ENCODE measurements around the gene CTBP2.

DNA sequence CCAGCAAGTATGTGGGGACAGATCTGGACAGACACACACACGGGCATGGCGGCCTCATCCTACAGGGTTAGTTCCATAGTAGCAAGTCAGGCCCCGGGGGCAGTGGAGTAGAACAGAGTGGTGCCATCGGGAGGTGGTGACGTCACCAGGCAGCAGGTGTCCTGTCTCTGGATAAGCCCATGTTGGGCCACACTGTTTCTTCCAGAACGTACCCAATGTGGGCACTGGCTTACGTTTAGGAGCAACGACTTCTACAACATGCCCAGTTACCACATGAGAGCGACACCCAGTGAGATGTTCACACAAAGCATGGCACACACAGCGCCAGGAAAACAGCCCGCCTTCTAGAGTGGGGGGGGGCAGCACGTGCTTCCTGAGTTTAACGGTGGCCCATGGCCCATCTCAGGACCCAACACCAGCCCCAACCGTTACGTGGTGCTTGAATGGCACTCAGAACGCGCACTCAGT, 67.8 kb downstream of the CTBP2 start:
- TF ChIP-seq, protein P1, sequence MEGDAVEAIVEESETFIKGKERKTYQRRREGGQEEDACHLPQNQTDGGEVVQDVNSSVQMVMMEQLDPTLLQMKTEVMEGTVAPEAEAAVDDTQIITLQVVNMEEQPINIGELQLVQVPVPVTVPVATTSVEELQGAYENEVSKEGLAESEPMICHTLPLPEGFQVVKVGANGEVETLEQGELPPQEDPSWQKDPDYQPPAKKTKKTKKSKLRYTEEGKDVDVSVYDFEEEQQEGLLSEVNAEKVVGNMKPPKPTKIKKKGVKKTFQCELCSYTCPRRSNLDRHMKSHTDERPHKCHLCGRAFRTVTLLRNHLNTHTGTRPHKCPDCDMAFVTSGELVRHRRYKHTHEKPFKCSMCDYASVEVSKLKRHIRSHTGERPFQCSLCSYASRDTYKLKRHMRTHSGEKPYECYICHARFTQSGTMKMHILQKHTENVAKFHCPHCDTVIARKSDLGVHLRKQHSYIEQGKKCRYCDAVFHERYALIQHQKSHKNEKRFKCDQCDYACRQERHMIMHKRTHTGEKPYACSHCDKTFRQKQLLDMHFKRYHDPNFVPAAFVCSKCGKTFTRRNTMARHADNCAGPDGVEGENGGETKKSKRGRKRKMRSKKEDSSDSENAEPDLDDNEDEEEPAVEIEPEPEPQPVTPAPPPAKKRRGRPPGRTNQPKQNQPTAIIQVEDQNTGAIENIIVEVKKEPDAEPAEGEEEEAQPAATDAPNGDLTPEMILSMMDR (IDR thresholded peaks at IDR 0.05), result no peak
- no peak for TF ChIP-seq POLR2A (IDR thresholded peaks at IDR 0.05)

Measured in right lobe of liver (tissue), 4 donors.